T-helper 1 cell treated with Interleukin-12 subunit alpha and Interleukin-12 subunit beta and Interleukin-4 antibody, amounts not matched to agents 30 ng/mL and 1 ng/mL, for 36 hours (primary cell): Measurements from ENCODE around the gene MED27. TPM values are rescaled to one million over a fixed set of nuclear protein-coding genes. Genes with fewer than 3 reads are reported as not detected.

Experiments
- intact Hi-C: fragments of 100-400 bp; cut with micrococcal nuclease; formaldehyde crosslinking; loops from one replicate; pipeline ENCODE4 v1.15.1; 2024
- total RNA-seq: library from RNA; stranded (reverse); gene quantifications from 2 replicates; pipeline ENCODE4 v1.2.3, GENCODE V29; 2022

MED27 gene
- total RNA-seq, 1 donor from 2014 or later: 29.5 TPM

DNA sequence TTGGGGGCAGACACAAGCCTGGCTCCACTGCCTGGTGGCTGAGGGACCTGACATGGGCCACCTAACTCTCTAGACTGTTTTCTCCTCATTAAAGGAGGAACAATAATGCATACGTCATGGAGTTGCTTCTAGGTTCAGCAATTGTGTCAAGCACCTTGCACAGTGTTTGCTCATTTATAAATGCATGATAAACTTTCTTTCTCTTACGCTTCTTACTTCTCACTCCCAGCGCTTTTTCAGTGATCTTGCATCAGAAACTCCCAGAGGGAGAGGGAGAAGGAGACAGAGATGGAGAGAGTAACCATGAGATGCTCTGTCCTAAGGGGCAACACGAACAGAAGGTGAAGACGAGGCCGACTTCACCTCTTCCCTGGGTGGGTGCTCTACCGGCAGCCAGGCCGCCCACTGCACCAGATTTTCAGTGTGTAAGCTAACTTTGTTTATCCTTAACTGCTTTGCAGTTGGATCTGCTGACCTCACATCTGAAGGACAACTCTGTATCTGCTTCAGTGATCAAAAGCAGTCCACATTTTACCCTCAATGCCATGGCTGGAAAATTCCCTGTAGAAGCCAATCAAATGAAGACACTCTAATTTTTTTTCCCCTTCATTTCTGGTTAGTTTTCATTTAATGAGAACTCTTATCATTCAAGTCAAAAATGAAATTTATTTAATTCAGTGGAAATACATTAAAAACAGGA, 35.3 kb downstream of the MED27 start:
- intact Hi-C loops: no loop called here

- intact Hi-C loops: no loop called here
These were observed 36.0 kb downstream of the MED27 start for GRCh38 chr9:132043708-132044107.

- intact Hi-C loops: no loop called here
These were observed 37.3 kb downstream of the MED27 start for GRCh38 chr9:132042324-132042723.

DNA sequence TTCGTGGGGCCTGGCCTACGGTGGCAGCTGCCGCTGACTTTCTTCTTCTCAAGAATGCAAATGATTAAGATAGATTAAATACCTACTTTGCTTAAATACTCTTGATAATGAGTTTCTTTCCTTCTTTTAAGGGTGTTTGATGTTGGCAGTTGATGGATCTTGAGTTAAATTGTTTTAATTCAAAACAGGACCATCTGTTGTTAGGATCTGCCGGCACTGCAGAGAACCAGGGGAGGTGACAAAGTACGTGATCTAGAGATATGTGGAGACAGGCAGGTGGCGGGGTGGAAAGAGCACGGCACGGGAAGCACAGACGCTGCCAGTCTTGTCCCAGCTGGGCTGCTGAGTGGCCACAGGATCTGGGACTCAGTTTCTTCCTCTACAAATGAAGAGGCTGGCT, 37.9 kb downstream of the MED27 start:
- intact Hi-C loops: no loop called here

- intact Hi-C loops: no loop called here
These were observed 38.9 kb downstream of the MED27 start for GRCh38 chr9:132040808-132041207.

DNA sequence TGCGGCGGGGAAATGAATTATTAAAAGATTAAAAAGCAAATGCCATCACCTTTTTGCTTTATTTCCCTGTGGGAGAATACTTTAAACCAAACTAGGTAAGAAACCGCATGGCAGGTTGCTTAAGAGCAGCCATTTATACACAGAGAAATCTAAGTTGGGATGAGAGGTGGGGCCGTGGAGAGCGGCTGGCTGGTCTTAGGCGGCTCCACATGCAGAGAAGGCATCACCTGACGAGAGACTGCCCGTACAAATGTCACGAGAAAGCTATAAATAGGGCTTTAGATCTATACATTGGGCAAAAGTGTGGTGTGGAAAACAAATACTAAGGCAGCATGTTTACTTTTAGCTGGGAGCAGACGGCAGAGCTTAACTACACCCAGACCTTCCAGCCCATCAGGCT, 39.4 kb downstream of the MED27 start:
- intact Hi-C loops: no loop called here

GRCh38 chr9:132039284-132039683, 40.4 kb downstream of the MED27 start:
- intact Hi-C loops: no loop called here

GRCh38 chr9:132037458-132037857, 42.2 kb downstream of the MED27 start:
- intact Hi-C loops: no loop called here

DNA sequence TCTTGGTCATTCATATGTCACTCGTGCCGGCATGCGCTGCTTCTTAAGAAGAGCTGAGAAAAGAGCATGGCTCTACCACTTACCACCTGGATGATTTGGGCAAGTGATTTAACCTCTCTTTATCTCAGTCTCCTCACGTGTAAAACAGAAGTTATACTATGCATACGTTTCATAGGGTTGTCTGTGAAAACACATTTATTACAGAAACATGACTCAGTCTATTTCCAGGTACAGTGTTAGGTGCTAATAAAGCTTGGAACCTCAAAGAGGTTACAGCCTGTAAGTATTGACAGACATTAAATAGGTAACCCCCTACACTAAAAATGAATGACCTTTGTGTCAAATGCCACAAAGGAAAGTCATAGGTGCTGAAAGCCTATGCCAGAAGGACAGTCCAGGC, 43.1 kb downstream of the MED27 start:
- intact Hi-C loops: no loop called here

GRCh38 chr9:132035679-132036078, 44.0 kb downstream of the MED27 start:
- intact Hi-C loops: no loop called here

GRCh38 chr9:132032238-132032950, 47.3 kb downstream of the MED27 start:
- intact Hi-C loops: no loop called here

GRCh38 chr9:132031467-132032237, 48.0 kb downstream of the MED27 start:
- intact Hi-C loops: no loop called here

DNA sequence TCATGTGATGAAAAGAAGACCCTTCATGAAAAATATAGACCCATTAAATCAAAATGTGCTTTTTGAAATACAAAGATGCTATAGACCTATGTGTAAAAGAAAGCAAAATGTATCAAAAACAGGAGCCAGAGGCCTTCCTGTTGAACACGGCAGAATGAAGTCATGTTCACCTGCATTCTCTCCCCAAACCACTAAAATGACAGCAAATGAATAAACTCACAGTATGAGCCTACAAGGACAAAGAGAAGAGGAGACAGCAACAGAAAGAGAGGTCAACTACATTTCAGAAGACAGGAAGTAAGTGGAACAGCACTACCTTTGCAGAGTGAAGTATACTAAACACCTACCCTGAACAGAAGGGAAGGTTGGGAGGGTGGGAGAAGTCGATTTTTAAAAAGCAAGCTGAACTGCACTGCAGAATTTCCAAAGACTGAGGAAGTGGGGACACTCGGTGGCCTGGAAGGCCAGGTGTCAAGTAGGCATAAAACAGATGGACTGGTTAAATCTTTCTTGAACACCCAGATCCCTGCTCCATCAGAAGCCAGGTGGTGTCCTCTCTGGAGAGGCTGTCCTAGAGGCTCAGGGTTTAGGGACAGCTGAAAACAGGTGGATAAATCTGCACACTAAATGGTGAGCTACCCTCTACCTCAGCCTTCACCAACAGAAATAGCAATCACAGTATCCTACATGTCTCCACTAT, 48.9 kb downstream of the MED27 start:
- intact Hi-C loops: no loop called here

GRCh38 chr9:132027752-132028663, 51.7 kb downstream of the MED27 start:
- intact Hi-C loops: no loop called here

- intact Hi-C loops: no loop called here
These were observed 52.6 kb downstream of the MED27 start for GRCh38 chr9:132026932-132027585.

GRCh38 chr9:132025766-132026165, 53.9 kb downstream of the MED27 start:
- intact Hi-C loops: no loop called here

DNA sequence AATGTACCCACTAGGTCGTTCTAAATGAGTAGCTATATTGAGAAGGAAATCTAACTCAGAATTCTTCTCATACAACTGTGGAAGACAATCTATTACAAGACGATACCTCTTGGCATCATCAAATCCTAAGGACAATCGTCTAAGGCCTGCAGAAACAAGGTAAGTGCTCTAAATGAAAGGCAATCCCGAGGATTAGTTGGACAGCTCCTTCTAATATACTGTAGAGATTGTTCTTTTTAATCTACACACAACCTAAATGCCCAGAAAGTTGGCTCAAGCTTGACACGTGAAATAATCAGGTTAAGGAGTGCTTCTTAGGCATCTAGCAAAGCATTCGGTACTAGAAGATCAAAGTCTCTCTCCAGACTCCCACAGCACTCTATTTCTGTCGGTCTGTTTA, 55.1 kb downstream of the MED27 start:
- intact Hi-C loops: no loop called here

DNA sequence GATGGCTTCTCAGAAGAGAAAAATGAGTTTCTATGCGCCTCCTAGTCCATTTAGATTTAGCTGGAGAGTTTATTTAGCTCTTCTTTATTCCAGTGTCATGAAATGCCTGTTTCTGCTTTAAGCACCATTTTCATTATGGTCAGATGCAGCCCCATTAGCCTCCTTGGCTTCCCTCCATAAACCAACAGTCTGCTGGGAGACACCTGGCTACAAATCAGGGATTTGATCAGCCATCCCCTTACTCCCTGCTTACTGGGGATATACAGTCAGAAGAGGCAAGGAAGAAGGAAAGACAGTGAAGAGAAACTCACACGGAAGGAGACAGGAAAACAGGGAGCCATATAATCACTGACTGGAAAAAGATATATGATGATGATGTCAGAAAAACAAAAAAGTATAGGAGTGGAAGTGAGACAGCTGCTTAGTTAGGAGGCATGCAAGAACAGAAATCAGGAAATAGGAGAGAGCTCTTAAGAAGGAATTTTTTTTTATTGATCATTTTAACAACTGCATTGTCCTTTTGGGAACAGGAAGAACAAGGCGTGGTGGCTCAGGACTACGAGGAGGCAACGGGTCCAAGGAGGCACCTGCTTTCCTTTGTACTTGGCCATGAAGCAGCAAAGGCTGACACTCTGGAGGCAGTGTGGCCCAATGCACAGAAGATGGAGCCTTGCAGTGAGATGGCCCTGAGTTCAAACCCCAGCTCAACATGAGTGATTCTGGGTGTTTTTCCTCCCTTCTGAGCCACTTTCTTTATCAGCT, 56.1 kb downstream of the MED27 start:
- intact Hi-C loops: no loop called here

- intact Hi-C loops: no loop called here
These were observed 58.7 kb downstream of the MED27 start for GRCh38 chr9:132020820-132021510.
